GM10847 (cell line): ENCODE results near the gene HLA-DPB1.

ENCODE experiments used
- POLR2A ChIP-seq: IDR thresholded peaks from 2 replicates; pipeline ENCODE4 v1.6.1; 2011; ENCODE audit not compliant: insufficient read length; ENCODE audit errors: extremely low read depth

Gene HLA-DPB1

DNA sequence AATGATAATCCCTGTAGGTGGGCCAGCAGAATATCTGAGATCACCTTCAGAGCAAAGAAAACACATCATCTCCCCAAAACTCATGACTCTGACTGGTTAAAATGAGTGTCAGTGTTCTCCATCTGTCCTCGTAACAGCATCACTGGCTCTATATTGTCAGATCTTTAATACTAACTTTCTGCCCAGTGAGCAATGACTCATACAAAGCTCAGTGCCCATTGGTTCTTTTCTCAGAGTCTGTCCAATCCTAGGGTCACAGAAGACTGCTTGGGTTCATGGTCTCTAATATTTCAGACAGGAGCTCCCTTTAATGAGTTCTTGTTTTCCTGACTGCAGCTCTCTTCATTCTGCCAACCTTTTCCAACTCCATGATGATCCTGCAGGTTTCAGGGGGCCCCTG, 36.4 kb downstream of the HLA-DPB1 start:
- no peak for TF ChIP-seq POLR2A

- TF ChIP-seq POLR2A: no peak
Measured at GRCh38 chr6:33113755-33114154, 38.0 kb downstream of the HLA-DPB1 start.

- TF ChIP-seq POLR2A: no peak
Measured at GRCh38 chr6:33114406-33114805, 38.6 kb downstream of the HLA-DPB1 start.

DNA sequence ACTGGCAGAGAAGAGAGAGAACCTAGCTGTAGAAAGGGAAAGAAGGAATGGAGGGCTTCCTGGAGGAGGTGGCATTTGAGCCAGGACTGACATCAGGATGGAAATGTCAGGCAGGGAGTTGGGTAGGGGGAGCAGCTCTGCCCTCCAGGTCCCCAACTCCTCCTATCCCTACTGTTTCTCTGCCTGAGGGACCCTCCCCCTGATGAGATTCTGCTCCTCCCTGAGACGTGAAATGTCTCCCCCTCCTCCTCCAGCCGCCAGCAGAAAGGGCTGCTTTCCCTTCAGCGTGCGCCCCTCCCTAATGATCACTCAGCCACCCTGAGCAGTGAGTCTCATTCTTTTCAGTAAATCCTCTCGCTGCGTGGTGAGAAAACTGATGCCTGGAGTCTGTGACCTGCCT, 40.6 kb downstream of the HLA-DPB1 start:
- no peak for TF ChIP-seq POLR2A

DNA sequence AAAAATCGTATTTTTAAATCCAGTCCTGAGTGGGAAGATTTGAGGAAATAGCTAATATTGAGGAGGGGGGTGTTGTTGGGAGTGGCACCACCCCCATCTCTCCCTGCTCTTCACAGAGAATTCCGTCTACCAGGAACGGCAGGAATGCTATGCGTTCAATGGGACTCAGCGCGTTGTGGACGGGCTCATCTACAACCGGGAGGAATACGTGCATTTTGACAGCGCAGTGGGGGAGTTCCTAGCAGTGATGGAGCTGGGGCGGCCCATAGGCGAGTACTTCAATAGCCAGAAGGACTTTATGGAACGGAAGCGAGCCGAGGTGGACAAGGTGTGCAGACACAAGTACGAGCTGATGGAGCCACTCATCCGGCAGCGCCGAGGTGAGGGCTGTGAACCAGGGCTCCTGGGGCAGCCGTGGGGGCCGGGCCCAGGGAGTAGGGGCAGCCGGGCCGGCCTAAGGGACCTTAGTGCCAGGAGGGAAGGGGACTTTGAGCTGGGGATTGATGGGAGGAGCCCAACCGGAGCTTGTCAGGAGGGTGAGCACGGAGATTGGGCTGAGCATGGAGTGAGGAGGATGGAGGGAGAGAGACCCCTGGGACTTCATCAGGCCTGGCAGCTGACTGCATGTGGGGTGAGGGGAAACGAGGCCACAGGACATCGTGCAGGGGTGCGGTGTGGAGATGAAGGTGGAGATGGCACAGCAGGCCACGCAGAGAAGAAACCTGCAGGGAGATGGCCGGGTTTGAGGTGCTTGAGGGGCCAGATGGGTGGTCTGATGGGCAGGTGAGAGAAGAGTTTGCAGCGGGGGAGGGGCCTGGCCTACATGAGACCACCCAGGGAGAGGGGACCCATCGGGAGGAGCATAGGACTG, 41.3 kb downstream of the HLA-DPB1 start:
- no peak for TF ChIP-seq POLR2A

- TF ChIP-seq POLR2A: no peak
Measured at GRCh38 chr6:33117811-33118277, 42.1 kb downstream of the HLA-DPB1 start.

DNA sequence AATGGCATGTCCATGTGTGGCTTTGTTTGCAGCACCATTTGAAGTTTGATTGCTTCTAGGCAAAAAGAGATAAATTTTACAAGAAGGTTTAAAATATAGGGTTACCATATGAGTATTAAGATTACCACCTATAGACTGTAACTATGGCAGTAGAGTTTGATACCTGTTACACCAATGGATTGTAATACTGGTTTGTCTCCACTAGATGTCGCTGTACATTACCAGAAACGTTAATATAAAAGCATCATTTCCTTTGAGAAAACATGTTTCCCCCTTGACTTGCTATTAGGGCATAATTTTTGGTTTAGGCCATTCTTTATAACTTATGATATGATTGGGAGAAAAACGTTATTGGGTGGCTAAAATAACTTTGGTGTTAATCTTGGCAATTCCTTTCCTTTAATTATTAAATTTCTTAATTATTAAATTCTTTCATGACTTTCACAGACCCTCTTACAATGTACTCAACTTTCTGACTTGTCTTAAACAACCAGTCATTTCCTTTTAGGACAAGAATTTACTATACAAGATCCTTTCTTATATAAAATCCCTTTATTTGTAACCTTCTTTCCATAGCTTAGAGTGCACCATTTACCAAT, 42.8 kb downstream of the HLA-DPB1 start:
- TF ChIP-seq POLR2A: no peak

DNA sequence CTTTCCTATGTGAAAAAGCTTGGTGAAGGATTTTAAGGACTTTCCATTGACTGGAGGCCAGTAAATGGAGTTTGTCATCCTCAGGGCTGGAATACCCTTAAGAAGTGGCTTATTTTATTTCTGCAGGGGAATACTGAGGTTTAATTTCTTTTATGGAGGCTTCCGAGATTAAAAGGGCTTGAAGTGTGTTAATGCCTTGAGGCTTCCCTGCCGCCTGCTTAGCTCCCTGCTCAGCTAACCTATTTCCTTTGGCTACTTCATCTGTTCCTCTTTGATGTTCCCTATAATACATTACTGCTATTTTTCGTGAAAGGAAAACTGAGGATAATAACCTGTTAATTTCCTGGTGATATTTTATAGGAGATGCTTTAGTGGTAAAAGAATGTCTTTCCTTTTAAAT, 44.2 kb downstream of the HLA-DPB1 start:
- TF ChIP-seq POLR2A: no peak

- no peak for TF ChIP-seq POLR2A
Measured at GRCh38 chr6:33123181-33123580, 47.4 kb downstream of the HLA-DPB1 start.

GRCh38 chr6:33123732-33124524, 48.1 kb downstream of the HLA-DPB1 start:
- TF ChIP-seq POLR2A: no peak

DNA sequence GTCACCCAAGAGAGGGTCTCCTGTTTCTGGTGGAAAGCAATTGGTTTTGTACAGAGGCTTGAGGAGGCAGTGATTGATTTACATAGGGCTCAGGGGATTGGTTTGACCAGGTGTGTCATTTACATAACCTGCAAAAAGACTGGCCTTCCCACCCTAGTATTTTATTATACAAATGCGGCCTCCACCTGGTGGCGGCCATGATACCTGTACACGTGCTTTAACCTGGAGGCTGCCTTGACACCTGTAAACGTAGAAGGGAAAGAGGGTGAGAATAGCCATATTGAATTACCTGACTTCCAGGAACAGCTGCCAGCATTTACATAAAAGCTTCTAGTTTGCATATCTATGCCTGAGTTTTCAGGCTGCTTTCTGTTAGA, 48.7 kb downstream of the HLA-DPB1 start:
- no peak for TF ChIP-seq POLR2A

GRCh38 chr6:33124947-33125346, 49.2 kb downstream of the HLA-DPB1 start:
- TF ChIP-seq POLR2A: no peak

GRCh38 chr6:33126101-33126714, 50.4 kb downstream of the HLA-DPB1 start:
- no peak for TF ChIP-seq POLR2A

GRCh38 chr6:33128318-33128717, 52.5 kb downstream of the HLA-DPB1 start:
- no peak for TF ChIP-seq POLR2A

- no peak for TF ChIP-seq POLR2A
Measured at GRCh38 chr6:33132081-33132524, 56.3 kb downstream of the HLA-DPB1 start.
